Neural cell (in vitro differentiated cells): ENCODE results near the gene MLKL. TPM values are rescaled to one million over a fixed set of nuclear protein-coding genes. Genes with fewer than 3 reads are reported as not detected.

Experiments
- H2AFZ ChIP-seq: fragments of 200-600, 300-800 bp; sonication (generic), shearing (Covaris generic); 2 replicates; pipeline ENCODE4 v1.6.0; 2014; ENCODE audit warnings: low read depth, mild to moderate bottlenecking, antibody characterized with exemption, low read length, moderate library complexity
- H3F3A ChIP-seq: fragments of 200-600 bp; shearing (Covaris generic); 2 replicates; pipeline ENCODE4 v1.6.1; 2016; ENCODE audit warnings: mild to moderate bottlenecking, moderate library complexity, mixed read lengths, antibody characterized with exemption, low read length; ENCODE audit not compliant: insufficient read depth, poor library complexity, severe bottlenecking
- H3K27ac ChIP-seq: fragments of 200-600, 300-800 bp; sonication (generic), shearing (Covaris generic); 2 replicates; pipeline ENCODE4 v1.5.1; 2014; ENCODE audit warnings: mild to moderate bottlenecking, low read length, moderate library complexity
- H3K27me3 ChIP-seq: fragments of 300-800, 200-600 bp; sonication (generic), shearing (Covaris generic); 2 replicates; pipeline ENCODE4 v1.6.0; 2014; ENCODE audit warnings: mild to moderate bottlenecking, low read depth, low read length, moderate library complexity; ENCODE audit not compliant: insufficient read depth
- H3K36me3 ChIP-seq: fragments of 300-800, 200-600 bp; sonication (generic), shearing (Covaris generic); 2 replicates; pipeline ENCODE4 v1.5.1; 2014; ENCODE audit warnings: mild to moderate bottlenecking, antibody characterized with exemption, low read length, moderate library complexity; ENCODE audit not compliant: insufficient read depth
- H3K4me2 ChIP-seq: fragments of 300-800, 200-600 bp; sonication (generic), shearing (Covaris generic); 2 replicates; pipeline ENCODE4 v1.6.0; 2014; ENCODE audit warnings: mild to moderate bottlenecking, low read length
- H3K4me3 ChIP-seq: fragments of 300-800, 200-600 bp; sonication (generic), shearing (Covaris generic); 2 replicates; pipeline ENCODE4 v1.5.1; 2014; ENCODE audit warnings: mild to moderate bottlenecking, low read length, moderate library complexity
- H3K79me2 ChIP-seq: fragments of 200-600 bp; shearing (Covaris generic); replicated peaks from 2 replicates; pipeline ENCODE4 v1.6.0; 2014; ENCODE audit warnings: mild to moderate bottlenecking, low read length, moderate library complexity; ENCODE audit not compliant: insufficient read depth
- H3K9ac ChIP-seq: fragments of 300-800, 200-600 bp; sonication (generic), shearing (Covaris generic); 2 replicates; pipeline ENCODE4 v1.6.1; 2016; ENCODE audit warnings: mild to moderate bottlenecking, low read length, mixed read lengths
- H3K9me2 ChIP-seq: fragments of 200-600 bp; shearing (Covaris generic); 2 replicates; pipeline ENCODE4 v1.6.1; 2016; ENCODE audit warnings: mild to moderate bottlenecking, low read length, mixed read lengths; ENCODE audit not compliant: insufficient read depth
- H3K9me3 ChIP-seq: fragments of 200-600, 300-800 bp; sonication (generic), shearing (Covaris generic); 2 replicates; pipeline ENCODE4 v1.6.1; 2016; ENCODE audit warnings: mild to moderate bottlenecking, mixed run types, low read length, moderate library complexity, mixed read lengths
- H4K20me1 ChIP-seq: fragments of 200-600 bp; shearing (Covaris generic); 2 replicates; pipeline ENCODE4 v1.6.1; 2016; ENCODE audit warnings: mild to moderate bottlenecking, mixed run types; ENCODE audit not compliant: insufficient read depth
- EP300 ChIP-seq: fragments of 450-650 bp; conservative IDR thresholded peaks from 2 replicates; pipeline ENCODE4 v1.6.1; 2014; ENCODE audit warnings: antibody characterized with exemption, mild to moderate bottlenecking, moderate library complexity; ENCODE audit not compliant: poor library complexity, severe bottlenecking
- EZH2 ChIP-seq: fragments of 200-600, 300-800 bp; shearing (Covaris generic), sonication (generic); IDR thresholded peaks from 2 replicates; pipeline ENCODE4 v1.6.1; 2014; ENCODE audit warnings: antibody characterized with exemption, low read length, borderline replicate concordance, mild to moderate bottlenecking; ENCODE audit not compliant: insufficient read depth, poor library complexity, severe bottlenecking
- MXI1 ChIP-seq: fragments of 450-650 bp; conservative IDR thresholded peaks from 2 replicates; pipeline ENCODE4 v1.6.1; 2014; ENCODE audit warnings: antibody characterized with exemption, mild to moderate bottlenecking; ENCODE audit not compliant: poor library complexity, severe bottlenecking
- POLR2AphosphoS5 ChIP-seq: IDR thresholded peaks from 2 replicates; pipeline ENCODE4 v1.6.1; 2012
- RAD21 ChIP-seq: fragments of 450-650 bp; conservative IDR thresholded peaks from 2 replicates; pipeline ENCODE4 v1.6.1; 2014; ENCODE audit warnings: antibody characterized with exemption, mild to moderate bottlenecking, moderate library complexity
- SMC3 ChIP-seq: fragments of 450-650 bp; conservative IDR thresholded peaks from 2 replicates; pipeline ENCODE4 v1.6.1; 2014; ENCODE audit warnings: antibody characterized with exemption, mild to moderate bottlenecking, moderate library complexity; ENCODE audit not compliant: poor library complexity
- TAF1 ChIP-seq: IDR thresholded peaks from 2 replicates; pipeline ENCODE4 v1.6.1; 2012; ENCODE audit warnings: low read depth
- polyA plus RNA-seq: library from polyadenylated mRNA; depleted of rRNA; stranded (reverse); fragments of >200 nt; gene quantifications from 2 replicates; pipeline ENCODE4 v1.2.3, GENCODE V29; 2014
- TF ChIP-seq, protein P1 (sequence below): fragments of 450-650 bp; IDR thresholded peaks from 2 replicates; pipeline ENCODE4 v1.5.1; 2014; ENCODE audit warnings: antibody characterized with exemption, mild to moderate bottlenecking, moderate library complexity; ENCODE audit not compliant: poor library complexity, severe bottlenecking
- TF ChIP-seq, protein P2 (sequence below): IDR thresholded peaks from 2 replicates; pipeline ENCODE4 v1.6.1; 2012; ENCODE audit warnings: borderline replicate concordance

Gene MLKL
- polyA plus RNA-seq, 1 donor from 2014 or later: not detected

- no peaks in the 10 kb centered on the region for H3K27me3 ChIP-seq
- H2AFZ ChIP-seq: no peak overlapping the region
- no peaks in the 10 kb centered on the region for H3K9me2 ChIP-seq
- H3F3A ChIP-seq: no peaks in the 10 kb centered on the region
- TF ChIP-seq, protein P1, sequence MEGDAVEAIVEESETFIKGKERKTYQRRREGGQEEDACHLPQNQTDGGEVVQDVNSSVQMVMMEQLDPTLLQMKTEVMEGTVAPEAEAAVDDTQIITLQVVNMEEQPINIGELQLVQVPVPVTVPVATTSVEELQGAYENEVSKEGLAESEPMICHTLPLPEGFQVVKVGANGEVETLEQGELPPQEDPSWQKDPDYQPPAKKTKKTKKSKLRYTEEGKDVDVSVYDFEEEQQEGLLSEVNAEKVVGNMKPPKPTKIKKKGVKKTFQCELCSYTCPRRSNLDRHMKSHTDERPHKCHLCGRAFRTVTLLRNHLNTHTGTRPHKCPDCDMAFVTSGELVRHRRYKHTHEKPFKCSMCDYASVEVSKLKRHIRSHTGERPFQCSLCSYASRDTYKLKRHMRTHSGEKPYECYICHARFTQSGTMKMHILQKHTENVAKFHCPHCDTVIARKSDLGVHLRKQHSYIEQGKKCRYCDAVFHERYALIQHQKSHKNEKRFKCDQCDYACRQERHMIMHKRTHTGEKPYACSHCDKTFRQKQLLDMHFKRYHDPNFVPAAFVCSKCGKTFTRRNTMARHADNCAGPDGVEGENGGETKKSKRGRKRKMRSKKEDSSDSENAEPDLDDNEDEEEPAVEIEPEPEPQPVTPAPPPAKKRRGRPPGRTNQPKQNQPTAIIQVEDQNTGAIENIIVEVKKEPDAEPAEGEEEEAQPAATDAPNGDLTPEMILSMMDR: no peak
- TF ChIP-seq EP300: no peak
- no peak for TF ChIP-seq EZH2
- TF ChIP-seq, protein P2, sequence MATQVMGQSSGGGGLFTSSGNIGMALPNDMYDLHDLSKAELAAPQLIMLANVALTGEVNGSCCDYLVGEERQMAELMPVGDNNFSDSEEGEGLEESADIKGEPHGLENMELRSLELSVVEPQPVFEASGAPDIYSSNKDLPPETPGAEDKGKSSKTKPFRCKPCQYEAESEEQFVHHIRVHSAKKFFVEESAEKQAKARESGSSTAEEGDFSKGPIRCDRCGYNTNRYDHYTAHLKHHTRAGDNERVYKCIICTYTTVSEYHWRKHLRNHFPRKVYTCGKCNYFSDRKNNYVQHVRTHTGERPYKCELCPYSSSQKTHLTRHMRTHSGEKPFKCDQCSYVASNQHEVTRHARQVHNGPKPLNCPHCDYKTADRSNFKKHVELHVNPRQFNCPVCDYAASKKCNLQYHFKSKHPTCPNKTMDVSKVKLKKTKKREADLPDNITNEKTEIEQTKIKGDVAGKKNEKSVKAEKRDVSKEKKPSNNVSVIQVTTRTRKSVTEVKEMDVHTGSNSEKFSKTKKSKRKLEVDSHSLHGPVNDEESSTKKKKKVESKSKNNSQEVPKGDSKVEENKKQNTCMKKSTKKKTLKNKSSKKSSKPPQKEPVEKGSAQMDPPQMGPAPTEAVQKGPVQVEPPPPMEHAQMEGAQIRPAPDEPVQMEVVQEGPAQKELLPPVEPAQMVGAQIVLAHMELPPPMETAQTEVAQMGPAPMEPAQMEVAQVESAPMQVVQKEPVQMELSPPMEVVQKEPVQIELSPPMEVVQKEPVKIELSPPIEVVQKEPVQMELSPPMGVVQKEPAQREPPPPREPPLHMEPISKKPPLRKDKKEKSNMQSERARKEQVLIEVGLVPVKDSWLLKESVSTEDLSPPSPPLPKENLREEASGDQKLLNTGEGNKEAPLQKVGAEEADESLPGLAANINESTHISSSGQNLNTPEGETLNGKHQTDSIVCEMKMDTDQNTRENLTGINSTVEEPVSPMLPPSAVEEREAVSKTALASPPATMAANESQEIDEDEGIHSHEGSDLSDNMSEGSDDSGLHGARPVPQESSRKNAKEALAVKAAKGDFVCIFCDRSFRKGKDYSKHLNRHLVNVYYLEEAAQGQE: no peak
- no peak overlapping the region for H3K4me2 ChIP-seq
- H3K36me3 ChIP-seq: no peaks in the 10 kb centered on the region
- H3K9me3 ChIP-seq: no peaks in the 10 kb centered on the region
- H3K9ac ChIP-seq: no peak overlapping the region
- no peaks in the 10 kb centered on the region for H3K79me2 ChIP-seq
- no peak overlapping the region for H3K27ac ChIP-seq
- no peaks in the 10 kb centered on the region for H4K20me1 ChIP-seq
- H3K4me3 ChIP-seq: no peak overlapping the region
Measured at GRCh38 chr16:74680681-74681080, 20.0 kb downstream of the MLKL start.

DNA sequence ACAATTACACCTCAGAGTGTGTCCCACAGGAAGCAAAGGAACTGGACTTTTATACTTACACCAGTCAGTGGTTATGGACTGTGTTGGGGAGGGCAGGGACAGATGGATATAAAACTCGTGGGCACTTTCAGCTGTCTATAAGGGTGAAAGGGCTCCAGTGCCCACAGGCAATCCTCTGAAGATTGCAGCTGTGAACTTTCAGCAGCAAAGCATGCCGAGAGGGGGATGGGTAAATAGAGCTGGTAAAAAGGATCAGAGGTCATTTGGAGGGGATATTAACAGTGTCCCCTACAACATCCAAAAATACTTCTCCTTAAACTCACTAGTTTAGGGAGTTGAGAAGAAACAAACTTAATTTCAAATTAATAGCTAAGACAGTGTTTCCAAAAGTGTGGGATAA, 20.7 kb downstream of the MLKL start:
- Histone ChIP-seq H3K36me3 (no peaks in the 10 kb centered on the region), H3K4me3 (no peak overlapping the region), H3K9me3 (no peaks in the 10 kb centered on the region), H3F3A (no peaks in the 10 kb centered on the region), H2AFZ (no peak overlapping the region), H3K9ac (no peak overlapping the region), H3K27ac (no peak overlapping the region), H3K4me2 (no peak overlapping the region), H3K79me2 (no peaks in the 10 kb centered on the region), H4K20me1 (no peaks in the 10 kb centered on the region), H3K9me2 (no peaks in the 10 kb centered on the region), H3K27me3 (no peaks in the 10 kb centered on the region)
- TF ChIP-seq, protein P1: no peak
- TF ChIP-seq POLR2AphosphoS5 (no peak), TAF1 (no peak), SMC3 (no peak), MXI1 (no peak), EP300 (no peak), EZH2 (no peak), RAD21 (no peak)
- TF ChIP-seq, protein P2: no peak
